HuH-7 (cell line): ENCODE measurements around the gene ZMYM2.

Source experiments
- DNase-seq: peaks from one replicate; pipeline ENCODE4 v3.0.0; 2011; ENCODE audit warnings: low spot score

ZMYM2 gene

DNA sequence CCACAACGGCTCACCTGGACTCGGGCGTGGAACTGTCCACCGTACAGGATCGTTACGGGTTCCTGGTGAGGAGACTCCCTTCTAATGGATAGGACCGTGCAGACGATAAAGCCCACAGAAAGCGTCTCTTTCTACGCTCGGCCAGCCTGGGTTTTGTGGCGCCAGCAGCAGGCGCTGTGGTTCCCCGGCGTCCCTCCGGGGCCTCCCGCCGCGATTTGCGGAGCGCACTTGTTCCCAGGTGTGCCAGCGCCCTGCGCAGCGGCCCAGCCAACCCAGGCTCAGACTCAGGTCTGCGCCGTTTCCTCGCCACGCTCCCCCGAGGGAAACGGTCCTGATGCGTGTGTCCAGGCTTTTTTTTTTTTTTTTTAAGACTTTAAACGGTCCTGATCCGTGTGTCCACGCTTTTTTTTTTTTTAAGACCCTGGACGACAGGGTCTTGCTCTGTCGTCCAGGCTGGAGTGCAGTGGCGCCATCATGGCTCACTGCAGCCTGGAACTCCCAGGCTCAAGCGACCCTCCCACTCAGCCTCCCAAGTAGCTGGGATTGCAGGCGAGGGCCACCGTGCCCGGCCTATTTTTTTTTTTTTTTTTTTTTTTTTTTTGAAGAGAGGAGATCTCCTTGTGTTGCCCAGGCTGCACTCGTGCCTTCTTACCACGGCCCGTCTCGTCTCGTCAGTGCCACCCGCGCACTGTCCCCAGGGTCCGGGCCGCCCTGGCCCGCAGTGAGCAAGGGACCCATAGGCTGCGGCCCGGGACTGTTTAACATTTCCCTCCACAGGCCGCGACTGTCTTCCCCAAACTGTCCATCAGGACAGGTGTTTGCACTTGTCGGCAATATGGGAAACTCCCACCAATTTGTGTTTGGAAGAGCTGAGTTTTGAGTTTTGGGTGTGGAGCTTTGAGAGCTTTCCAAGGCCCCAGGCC lies 178.5 kb downstream of the ZMYM2 start:
- DNase-seq, result peak; percentile 88

GRCh38 chr13:20137875-20138274 lies 179.3 kb downstream of the ZMYM2 start:
- no peak for DNase-seq

DNA sequence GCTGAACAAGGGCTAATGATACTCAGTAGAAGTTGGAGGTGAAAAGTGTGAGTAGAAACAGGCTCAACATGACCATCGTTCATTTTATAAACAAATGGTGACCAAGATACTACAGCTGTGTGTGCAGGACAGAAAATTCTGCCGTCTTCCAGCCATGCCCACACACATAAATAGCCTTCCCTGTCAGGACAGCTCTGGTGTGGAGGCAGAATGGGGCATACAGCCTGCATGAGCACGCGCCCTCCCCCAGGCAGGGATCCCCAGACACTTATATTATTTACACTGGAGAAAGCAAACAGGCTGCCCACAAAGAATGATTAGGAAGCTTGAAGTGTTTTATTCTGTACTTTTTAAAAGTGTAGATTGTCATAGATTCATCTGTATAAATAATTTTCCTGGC lies 182.0 kb downstream of the ZMYM2 start:
- no peak for DNase-seq
